HepG2 (cell line): ENCODE measurements around the gene CISD3. TPM values are rescaled to one million over a fixed set of nuclear protein-coding genes. Genes with fewer than 3 reads are reported as not detected.

Source experiments
- ARNT2 ChIP-seq: sonication (generic); formaldehyde crosslinking; IDR thresholded peaks from 2 replicates; pipeline ENCODE4 v1.8.0; 2022; ENCODE audit warnings: mild to moderate bottlenecking, low read depth, missing genetic modification reagents, moderate library complexity
- ATAD3A ChIP-seq: sonication (generic); formaldehyde crosslinking; IDR thresholded peaks from 2 replicates; pipeline ENCODE4 v1.4.0; 2020; ENCODE audit warnings: missing genetic modification reagents
- EEA1 ChIP-seq: sonication (generic); formaldehyde crosslinking; IDR thresholded peaks from 2 replicates; pipeline ENCODE4 v1.5.1; 2020; ENCODE audit warnings: mild to moderate bottlenecking, missing genetic modification reagents, borderline replicate concordance
- FOXA3 ChIP-seq: IDR thresholded peaks from 2 replicates; pipeline ENCODE4 v1.6.1; 2016; ENCODE audit warnings: missing genetic modification reagents, missing compliant biosample characterization
- GLI4 ChIP-seq: sonication (generic); formaldehyde crosslinking; IDR thresholded peaks from 2 replicates; pipeline ENCODE4 v1.5.1; 2020; ENCODE audit warnings: missing genetic modification reagents, mild to moderate bottlenecking, moderate library complexity, borderline replicate concordance
- ISL2 ChIP-seq: sonication (generic); formaldehyde crosslinking; IDR thresholded peaks from 2 replicates; pipeline ENCODE4 v1.5.0; 2020; ENCODE audit warnings: missing genetic modification reagents
- RARA ChIP-seq: IDR thresholded peaks from 2 replicates; pipeline ENCODE4 v1.6.1; 2016; ENCODE audit warnings: missing genetic modification reagents, missing compliant biosample characterization
- SUZ12 ChIP-seq: fragments of 150-350 bp; IDR thresholded peaks from 2 replicates; pipeline ENCODE4 v1.6.1; 2014; ENCODE audit warnings: low read depth, low read length
- TEAD2 ChIP-seq: sonication (generic); formaldehyde crosslinking; IDR thresholded peaks from 2 replicates; pipeline ENCODE4 v1.9.0; 2021; ENCODE audit warnings: missing genetic modification reagents
- UBTF ChIP-seq: sonication (generic); formaldehyde crosslinking; IDR thresholded peaks from 2 replicates; pipeline ENCODE4 v1.4.0; 2020; ENCODE audit warnings: mild to moderate bottlenecking, missing genetic modification reagents
- ZBTB39 ChIP-seq: sonication (generic); formaldehyde crosslinking; IDR thresholded peaks from 2 replicates; pipeline ENCODE4 v1.5.0; 2020; ENCODE audit warnings: missing genetic modification reagents
- ZNF792 ChIP-seq: IDR thresholded peaks from 2 replicates; pipeline ENCODE4 v1.6.1; 2016
- ZSCAN31 ChIP-seq: sonication (generic); formaldehyde crosslinking; IDR thresholded peaks from 2 replicates; pipeline ENCODE4 v1.5.0; 2020; ENCODE audit warnings: low read depth, mild to moderate bottlenecking, missing genetic modification reagents
- polyA plus RNA-seq, 8 experiments: library from polyadenylated mRNA; depleted of rRNA in 3 of 8; stranded (reverse) in 7 of 8; unstranded in 1 of 8; fragments of >200 nt; fragmentation: Illumina TruSeq in 4 of 8; extraction: Trizol in 4 of 8; gene quantifications; 2 replicates each; pipeline versions ENCODE4 v1.2.1 to v1.2.3, GENCODE V29; 2011 to 2016; ENCODE audit warnings: low read depth in 4 of 8, missing spikeins in 1 of 8, mixed read lengths in 1 of 8; ENCODE audit not compliant: insufficient read depth in 1 of 8
- total RNA-seq, 5 experiments: library from RNA; depleted of rRNA; stranded (reverse); fragments of >200 nt; fragmentation: Illumina TruSeq; extraction: Trizol; gene quantifications; 2 replicates each; pipeline ENCODE4 v1.2.3, GENCODE V29; 2016; ENCODE audit warnings: low read depth in 1 of 5
- TF ChIP-seq, protein P1 (sequence below): sonication (generic); formaldehyde crosslinking; IDR thresholded peaks from 2 replicates; pipeline ENCODE4 v1.5.0; 2020; ENCODE audit warnings: missing genetic modification reagents
- TF ChIP-seq, protein P2 (sequence below): sonication (generic); formaldehyde crosslinking; IDR thresholded peaks from 2 replicates; pipeline ENCODE4 v1.5.1; 2020; ENCODE audit warnings: mild to moderate bottlenecking, moderate library complexity, missing genetic modification reagents
- TF ChIP-seq, protein P3 (sequence below): sonication (generic); formaldehyde crosslinking; IDR thresholded peaks from 2 replicates; pipeline ENCODE4 v1.4.0; 2020; ENCODE audit warnings: low read depth, mild to moderate bottlenecking, missing genetic modification reagents

The CISD3 gene
- total and polyA plus RNA-seq, 2 of the 13 experiments (the other 11 are each of a cell fraction or from before 2014, with no cell fraction given) = 30.0 to 34.1 TPM

DNA sequence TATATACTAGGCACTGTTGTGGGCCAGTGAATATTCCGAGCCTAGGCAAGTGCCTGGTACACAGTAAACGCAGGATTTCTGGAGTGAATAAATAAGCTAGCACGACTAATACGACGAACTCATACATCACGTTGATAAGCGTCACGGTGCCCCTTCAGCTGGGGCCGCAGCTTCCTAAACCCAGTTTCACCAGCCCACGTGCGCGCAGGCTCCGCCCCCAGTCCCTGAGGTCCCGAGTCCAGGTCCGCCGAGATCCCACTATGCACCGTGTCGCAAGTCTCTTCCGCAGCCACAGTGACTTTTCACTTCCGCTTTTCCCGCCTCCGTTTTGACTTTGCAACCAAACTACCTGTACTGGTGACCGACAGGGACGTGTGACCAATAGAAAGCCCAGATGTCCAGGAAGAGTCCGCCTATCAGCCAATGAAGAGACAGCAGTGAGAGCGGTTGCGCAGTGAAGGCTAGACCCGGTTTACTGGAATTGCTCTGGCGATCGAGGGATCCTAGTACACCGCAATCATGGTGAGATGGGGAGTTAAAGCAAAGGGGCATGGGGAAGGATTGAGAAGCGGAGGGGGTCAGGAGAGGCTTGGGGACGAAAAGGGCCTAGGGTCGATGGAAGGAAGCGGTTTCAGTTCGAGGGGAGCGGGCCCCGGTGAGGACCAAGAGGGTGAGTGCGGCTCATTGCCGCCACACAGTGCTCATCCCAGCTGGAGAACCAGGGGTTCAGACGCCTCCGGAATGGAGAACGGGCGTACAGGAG, 22.3 kb downstream of the CISD3 start, which contains the start of gene PSMB3 (continued):
- TF ChIP-seq ZBTB39 (no peak), ATAD3A (CRISPR knock-in tag) (no peak), TEAD2 (CRISPR knock-in tag) (no peak), FOXA3 (CRISPR knock-in tag) (peak; percentile 65; the same call in 1 of the 2 replicates), ZNF792 (CRISPR knock-in tag) (peak; percentile 86; the same call in 1 of the 2 replicates), EEA1 (CRISPR knock-in tag) (no peak), UBTF (peak; percentile 48; the same call in 1 of the 2 replicates), ARNT2 (CRISPR knock-in tag) (peak; percentile 8; the same call in 1 of the 2 replicates), SUZ12 (no peak), GLI4 (CRISPR knock-in tag) (peak; percentile 77; the same call in 1 of the 2 replicates), ZSCAN31 (CRISPR knock-in tag) (peak; percentile 74), RARA (CRISPR knock-in tag) (peak; percentile 53), ISL2 (CRISPR knock-in tag) (no peak)
- TF ChIP-seq, protein P1, sequence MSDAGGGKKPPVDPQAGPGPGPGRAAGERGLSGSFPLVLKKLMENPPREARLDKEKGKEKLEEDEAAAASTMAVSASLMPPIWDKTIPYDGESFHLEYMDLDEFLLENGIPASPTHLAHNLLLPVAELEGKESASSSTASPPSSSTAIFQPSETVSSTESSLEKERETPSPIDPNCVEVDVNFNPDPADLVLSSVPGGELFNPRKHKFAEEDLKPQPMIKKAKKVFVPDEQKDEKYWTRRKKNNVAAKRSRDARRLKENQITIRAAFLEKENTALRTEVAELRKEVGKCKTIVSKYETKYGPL (CRISPR knock-in tag) = no peak
- TF ChIP-seq, protein P2, sequence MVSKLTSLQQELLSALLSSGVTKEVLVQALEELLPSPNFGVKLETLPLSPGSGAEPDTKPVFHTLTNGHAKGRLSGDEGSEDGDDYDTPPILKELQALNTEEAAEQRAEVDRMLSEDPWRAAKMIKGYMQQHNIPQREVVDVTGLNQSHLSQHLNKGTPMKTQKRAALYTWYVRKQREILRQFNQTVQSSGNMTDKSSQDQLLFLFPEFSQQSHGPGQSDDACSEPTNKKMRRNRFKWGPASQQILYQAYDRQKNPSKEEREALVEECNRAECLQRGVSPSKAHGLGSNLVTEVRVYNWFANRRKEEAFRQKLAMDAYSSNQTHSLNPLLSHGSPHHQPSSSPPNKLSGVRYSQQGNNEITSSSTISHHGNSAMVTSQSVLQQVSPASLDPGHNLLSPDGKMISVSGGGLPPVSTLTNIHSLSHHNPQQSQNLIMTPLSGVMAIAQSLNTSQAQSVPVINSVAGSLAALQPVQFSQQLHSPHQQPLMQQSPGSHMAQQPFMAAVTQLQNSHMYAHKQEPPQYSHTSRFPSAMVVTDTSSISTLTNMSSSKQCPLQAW = peak; percentile 97
- TF ChIP-seq, protein P3, sequence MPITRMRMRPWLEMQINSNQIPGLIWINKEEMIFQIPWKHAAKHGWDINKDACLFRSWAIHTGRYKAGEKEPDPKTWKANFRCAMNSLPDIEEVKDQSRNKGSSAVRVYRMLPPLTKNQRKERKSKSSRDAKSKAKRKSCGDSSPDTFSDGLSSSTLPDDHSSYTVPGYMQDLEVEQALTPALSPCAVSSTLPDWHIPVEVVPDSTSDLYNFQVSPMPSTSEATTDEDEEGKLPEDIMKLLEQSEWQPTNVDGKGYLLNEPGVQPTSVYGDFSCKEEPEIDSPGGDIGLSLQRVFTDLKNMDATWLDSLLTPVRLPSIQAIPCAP (CRISPR knock-in tag) = peak; percentile 43; the same call in 1 of the 2 replicates
